Measurements from ENCODE around the gene DIP2B. TPM values are rescaled to one million over a fixed set of nuclear protein-coding genes. Genes with fewer than 3 reads are reported as not detected.

DIP2B gene
- total and polyA plus RNA-seq, 12 donors: 3.0 to 21.5 (median 15.8) TPM

DNA sequence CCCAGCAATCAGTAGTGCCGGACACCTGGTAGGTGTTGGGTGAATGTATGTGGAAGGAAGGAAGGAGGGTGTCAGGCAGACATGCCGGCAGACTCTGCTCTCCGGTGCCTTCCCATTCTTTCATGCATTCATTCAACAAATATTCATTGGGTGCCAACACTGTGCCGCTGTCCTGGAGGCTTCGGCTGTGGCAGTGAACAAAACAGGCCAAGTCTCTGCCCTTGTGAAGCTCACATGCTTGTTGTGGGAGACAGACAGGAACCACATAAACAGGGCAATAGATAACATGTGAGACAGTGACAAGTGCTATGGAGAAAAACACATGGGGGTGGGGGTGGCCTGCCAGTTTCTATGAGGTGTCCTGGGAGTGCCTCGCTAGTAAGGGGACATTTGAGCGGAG is 202.6 kb downstream of the DIP2B start:
- DNase-seq: peak in 1 of 2 donors; percentile 13
- Histone ChIP-seq H3K4me3 (no peak overlapping the region), H3K36me3 (peaks cover 0 to 100% (median 39%) of the 10 kb centered on the region in 9 donors), H3K9me3 (no peaks in the 10 kb centered on the region), H3K27me3 (no peaks in the 10 kb centered on the region), H3K27ac (peak overlapping the region in 3 of 10 donors; percentile 13 to 52 (median 35)), H3K4me1 (peaks cover 0 to 9% (median 0%) of the 10 kb centered on the region in 9 donors)
- intact Hi-C loops (cut with DNase I): no loop called here
- ATAC-seq: peak; percentile 35 to 89 (median 68)
- no peak for TF ChIP-seq CTCF (IDR thresholded peaks at IDR 0.05)
- 78 to 82% methylated on average over 7 of the region's 7 CpGs for WGBS, 2 donors

GRCh38 chr12:50708631-50709030 is 203.8 kb downstream of the DIP2B start:
- H3K27me3 ChIP-seq: no peaks in the 10 kb centered on the region
- no peak for TF ChIP-seq CTCF (IDR thresholded peaks at IDR 0.05)
- no peak for DNase-seq
- 73 to 79% methylated on average over 2 of the region's 2 CpGs for WGBS, 2 donors
- peak in 1 of 8 donors; percentile 22 for ATAC-seq
- no peak overlapping the region for H3K4me3 ChIP-seq
- peaks cover 0 to 100% (median 34%) of the 10 kb centered on the region in 9 donors for H3K36me3 ChIP-seq
- H3K9me3 ChIP-seq: no peaks in the 10 kb centered on the region
- intact Hi-C loops (cut with DNase I): no loop called here
- H3K4me1 ChIP-seq: peaks cover 0 to 9% (median 0%) of the 10 kb centered on the region in 9 donors
- no peak overlapping the region for H3K27ac ChIP-seq

DNA sequence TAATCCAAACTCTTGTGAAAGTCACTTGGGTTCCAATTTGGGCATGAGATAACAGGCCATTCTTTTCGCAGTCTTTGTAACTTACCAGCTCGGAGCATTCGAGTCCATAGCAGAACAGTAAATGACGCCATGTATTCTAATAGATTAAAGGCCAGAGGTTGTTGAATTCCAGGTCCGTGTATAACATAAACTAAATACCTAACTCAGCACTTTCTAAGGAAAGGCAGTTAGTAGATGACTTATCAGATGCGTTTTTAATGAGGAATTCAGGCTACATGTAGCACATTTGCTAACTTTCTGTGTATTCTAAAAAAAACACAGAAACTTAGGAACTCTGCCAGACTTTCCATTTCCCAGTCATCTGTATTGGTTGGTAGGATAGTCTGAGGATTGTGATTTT is 206.3 kb downstream of the DIP2B start:
- no peak for TF ChIP-seq CTCF (IDR thresholded peaks at IDR 0.05)
- H3K36me3 ChIP-seq: peaks cover 0 to 100% (median 18%) of the 10 kb centered on the region in 9 donors
- 66 to 76% methylated on average over 6 of the region's 6 CpGs for WGBS, 2 donors
- DNase-seq (no peak), ATAC-seq (peak in 3 of 8 donors; percentile 21 to 50 (median 45))
- H3K9me3 ChIP-seq: no peaks in the 10 kb centered on the region
- H3K27me3 ChIP-seq: no peaks in the 10 kb centered on the region
- intact Hi-C loops (cut with DNase I): no loop called here
- peaks cover 0 to 17% (median 0%) of the 10 kb centered on the region in 9 donors for H3K4me1 ChIP-seq
- H3K27ac ChIP-seq: peak overlapping the region in 4 of 10 donors; percentile 14 to 37 (median 30)
- H3K4me3 ChIP-seq: no peak overlapping the region

DNA sequence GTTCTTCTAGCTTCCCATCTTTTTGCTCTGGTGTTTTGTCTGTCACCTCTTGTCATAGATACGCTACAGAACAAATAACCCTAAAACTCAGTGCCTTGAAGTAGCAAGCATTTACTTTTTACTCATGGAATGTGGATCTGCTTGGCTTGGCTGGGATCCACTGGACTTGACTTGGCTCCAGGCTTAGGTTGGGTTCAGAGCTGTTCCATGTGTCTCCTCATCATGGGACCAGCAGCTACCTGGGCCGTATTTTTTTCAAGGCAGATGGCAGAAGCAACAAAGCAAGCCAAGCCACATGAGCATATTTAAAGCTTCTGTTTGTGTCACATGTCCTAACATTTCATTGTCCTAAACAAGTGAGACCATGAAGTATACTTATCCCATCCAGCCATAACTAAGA is 210.4 kb downstream of the DIP2B start:
- ATAC-seq (peak in 1 of 8 donors; percentile 16), DNase-seq (no peak)
- H3K27ac ChIP-seq: no peak overlapping the region
- H3K36me3 ChIP-seq: peaks cover 0 to 98% (median 30%) of the 10 kb centered on the region in 9 donors
- WGBS, 2 donors: 65 to 66% methylated on average over 2 of the region's 2 CpGs
- no peaks in the 10 kb centered on the region for H3K9me3 ChIP-seq
- H3K4me1 ChIP-seq: peaks cover 0 to 17% (median 0%) of the 10 kb centered on the region in 9 donors
- TF ChIP-seq CTCF (IDR thresholded peaks at IDR 0.05): no peak
- intact Hi-C loops (cut with DNase I): no loop called here
- no peaks in the 10 kb centered on the region for H3K27me3 ChIP-seq
- no peak overlapping the region for H3K4me3 ChIP-seq
